GM10266 (cell line): Measurements from ENCODE around the gene CLINT1.

Experiments used
- DNase-seq: peaks from one replicate; pipeline ENCODE4 v3.0.0; 2012; ENCODE audit errors: extremely low spot score
- TF ChIP-seq, protein P1 (sequence below): IDR thresholded peaks from 2 replicates; pipeline ENCODE4 v1.5.1; 2012; ENCODE audit warnings: mild to moderate bottlenecking, low read depth; ENCODE audit not compliant: control insufficient read depth, insufficient read depth; ENCODE audit errors: missing control alignments

Gene CLINT1

DNA sequence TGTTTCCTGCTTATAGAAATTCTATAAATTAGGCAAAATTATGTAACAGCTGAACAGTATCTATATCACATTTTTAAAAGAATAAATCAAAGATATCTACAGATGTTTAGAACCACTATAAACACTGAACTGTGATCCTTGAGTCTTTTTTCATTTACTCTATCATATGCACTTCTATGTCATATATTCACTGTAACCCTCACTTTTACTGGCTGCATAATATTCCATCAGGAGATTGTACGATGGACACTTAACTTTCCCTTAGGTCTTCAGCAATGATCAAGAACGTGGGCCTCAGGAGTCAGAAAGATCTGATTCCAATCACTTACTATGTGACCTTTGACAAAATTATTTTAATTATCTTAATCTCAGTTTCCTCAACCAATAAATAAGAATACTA lies 41.0 kb downstream of the CLINT1 start:
- TF ChIP-seq, protein P1, sequence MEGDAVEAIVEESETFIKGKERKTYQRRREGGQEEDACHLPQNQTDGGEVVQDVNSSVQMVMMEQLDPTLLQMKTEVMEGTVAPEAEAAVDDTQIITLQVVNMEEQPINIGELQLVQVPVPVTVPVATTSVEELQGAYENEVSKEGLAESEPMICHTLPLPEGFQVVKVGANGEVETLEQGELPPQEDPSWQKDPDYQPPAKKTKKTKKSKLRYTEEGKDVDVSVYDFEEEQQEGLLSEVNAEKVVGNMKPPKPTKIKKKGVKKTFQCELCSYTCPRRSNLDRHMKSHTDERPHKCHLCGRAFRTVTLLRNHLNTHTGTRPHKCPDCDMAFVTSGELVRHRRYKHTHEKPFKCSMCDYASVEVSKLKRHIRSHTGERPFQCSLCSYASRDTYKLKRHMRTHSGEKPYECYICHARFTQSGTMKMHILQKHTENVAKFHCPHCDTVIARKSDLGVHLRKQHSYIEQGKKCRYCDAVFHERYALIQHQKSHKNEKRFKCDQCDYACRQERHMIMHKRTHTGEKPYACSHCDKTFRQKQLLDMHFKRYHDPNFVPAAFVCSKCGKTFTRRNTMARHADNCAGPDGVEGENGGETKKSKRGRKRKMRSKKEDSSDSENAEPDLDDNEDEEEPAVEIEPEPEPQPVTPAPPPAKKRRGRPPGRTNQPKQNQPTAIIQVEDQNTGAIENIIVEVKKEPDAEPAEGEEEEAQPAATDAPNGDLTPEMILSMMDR: no peak
- no peak for DNase-seq

DNA sequence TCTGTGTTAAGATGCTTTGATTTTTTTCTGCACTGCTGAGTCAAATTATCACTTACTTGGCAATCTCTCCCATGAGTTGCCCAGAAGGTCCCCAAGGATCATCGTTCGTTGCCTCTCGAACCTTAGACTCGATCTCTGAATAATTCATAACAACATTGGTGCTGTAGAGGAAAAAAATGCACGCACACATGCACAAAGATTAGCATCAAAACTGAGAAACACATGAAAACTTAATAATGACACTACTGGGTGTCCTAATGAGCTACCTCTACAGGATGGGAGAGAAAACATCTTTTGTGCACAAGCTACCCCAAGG lies 41.6 kb downstream of the CLINT1 start:
- DNase-seq: no peak
- TF ChIP-seq, protein P1: no peak

DNA sequence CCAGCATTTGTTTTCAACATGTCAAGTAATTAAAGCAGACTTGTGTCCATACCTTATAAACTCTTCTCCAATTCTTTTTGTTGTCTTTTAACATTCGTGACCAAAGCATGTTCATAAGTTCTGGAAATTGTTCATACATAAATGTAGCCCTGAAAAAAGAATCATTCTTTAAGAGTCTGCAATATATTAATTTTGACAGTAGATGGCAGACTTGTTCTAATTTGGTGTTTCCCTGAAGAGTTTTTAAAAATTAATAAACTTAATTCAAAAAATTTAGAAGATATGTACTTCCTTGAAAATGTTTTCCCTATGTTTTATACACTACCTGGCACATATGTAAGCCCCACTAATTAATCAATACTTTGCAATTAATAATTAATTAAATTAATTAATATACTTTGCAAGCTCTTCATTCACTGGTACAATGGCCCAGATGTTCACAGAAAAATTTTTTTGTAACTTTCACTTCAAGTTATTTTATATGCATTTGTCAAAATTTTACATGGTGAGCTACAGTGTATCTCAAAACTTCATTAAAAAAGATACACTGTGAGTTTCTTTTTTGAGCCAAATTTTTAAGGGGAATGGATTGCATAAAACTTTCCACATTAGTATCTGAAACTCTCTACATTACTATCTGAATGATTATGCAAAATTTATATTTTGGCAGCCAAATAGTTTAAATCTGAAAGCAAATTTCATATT lies 42.1 kb downstream of the CLINT1 start:
- TF ChIP-seq, protein P1: peak; percentile 38
- peak; percentile 7 for DNase-seq

DNA sequence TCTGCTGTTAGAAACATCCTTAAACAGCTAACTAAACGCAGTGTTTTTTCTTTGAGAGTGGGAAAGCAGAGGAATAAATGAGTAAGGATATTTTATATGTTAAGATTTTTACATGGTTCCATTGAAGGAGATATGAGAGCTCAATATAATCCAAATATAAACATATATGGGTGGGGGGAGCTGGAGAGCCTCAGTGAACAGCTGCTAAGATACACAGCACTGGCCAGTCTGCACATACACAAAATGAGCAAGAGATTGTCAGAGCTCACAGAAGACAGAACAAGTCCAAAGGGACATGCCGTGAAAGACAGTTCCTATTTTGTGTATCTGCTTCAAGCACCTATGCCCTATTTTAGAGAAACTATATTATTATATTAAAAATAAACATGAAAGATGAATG lies 46.9 kb downstream of the CLINT1 start:
- no peak for DNase-seq
- TF ChIP-seq, protein P1: no peak

DNA sequence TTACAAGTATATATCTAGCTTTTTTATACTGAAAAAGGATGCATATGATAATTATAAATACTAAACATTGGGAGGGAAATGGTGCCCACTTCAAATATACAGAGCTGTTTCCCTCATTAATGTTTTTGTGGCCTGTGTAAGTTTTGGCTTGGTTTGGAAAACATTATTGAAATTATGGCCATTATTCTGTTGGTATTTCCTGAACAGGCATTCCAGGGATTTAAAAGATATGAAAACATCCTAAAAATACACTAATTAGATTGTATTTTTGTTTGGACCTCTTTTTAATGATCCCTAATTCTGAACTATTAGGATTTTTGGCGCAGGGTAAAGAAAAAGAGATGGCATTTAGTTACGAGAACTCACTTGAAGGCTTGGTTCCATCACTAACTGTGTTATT lies 50.9 kb downstream of the CLINT1 start:
- DNase-seq: no peak

DNA sequence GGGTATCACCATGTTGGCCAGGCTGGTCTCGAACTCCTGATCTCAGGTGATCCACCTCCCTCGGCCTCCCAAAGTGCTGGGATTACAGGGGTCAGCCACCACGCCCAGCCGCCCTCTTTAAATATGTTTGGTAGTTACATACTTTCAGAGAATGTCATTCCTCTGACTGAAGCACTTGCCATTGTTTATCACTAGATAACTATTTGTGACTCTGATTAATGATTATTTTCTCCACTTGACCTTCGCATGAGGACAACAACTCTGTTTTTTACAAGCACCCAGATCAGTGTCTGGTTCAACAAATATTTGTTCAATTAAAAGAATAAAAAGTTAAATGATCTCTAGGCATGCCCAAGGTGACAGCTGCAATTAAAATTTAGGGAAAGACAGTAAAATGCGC lies 56.2 kb downstream of the CLINT1 start:
- DNase-seq: no peak
- TF ChIP-seq, protein P1: no peak

More for the DNA sequence above, 50.9 kb downstream of the CLINT1 start:
- TF ChIP-seq, protein P1: no peak

DNA sequence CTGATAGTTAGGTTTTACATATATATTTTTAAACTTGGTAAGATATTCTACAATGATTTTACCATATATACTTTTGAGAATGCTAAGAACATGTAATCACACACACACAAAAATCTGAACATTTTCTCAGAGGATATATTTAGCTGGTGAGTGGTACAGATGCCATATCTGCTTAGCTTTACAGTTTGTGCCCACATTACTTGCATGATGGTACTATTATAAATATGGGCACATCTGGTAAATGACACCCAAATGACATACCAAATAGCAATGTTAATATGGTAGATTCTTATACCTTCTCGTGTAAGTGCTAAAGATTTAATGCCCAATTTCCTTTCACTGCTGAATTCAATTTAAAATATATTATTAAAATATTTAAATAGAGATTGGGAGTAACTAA lies 58.8 kb downstream of the CLINT1 start:
- DNase-seq: no peak
- TF ChIP-seq, protein P1: no peak
